Measurements from ENCODE around the gene PCSK7.
A peak's percentile ranks its signal among the peaks of the same experiment; 100 is the strongest.

Gene PCSK7

DNA sequence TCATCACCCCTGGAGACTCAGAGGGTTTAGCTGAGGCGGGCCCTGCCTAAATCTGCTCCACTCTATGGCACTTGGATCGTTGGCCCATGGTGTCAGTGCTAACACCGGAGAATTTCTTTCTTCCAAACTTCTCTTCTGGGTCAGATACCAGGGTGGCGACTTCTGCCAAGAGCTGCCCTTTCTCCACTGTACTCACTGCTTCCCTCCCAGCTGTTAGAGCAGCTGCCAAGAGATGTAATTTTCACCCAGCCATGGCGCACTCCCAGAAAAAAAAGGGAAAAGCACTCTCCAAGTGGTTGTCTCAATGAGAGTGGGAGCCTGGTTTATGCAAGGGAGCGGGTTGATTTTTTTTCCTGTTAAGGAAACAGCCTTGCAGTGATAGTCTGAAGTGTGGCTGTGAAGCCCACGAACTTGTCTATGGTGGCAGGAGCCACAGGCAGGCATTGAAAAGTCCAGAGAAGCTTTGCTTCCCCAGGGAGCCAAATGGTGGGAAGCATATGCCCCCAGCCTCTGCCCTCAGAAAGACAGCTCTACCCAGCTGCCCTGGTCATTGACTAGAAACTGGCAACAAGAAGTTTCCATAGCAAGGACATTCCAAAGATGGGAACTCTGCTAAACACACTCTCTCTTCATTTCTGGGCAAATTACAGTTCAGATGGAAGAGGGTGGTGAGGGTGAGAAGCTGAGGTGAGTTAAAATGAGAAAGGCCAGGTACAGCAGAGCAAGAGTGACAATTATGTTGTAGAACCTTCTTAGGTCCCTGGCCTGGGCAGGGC is 10.7 kb downstream of the PCSK7 start:
- no peak overlapping the region for H3K4me3 ChIP-seq (ENCODE audit: control insufficient read depth, low read depth, low read length)
- DNase-seq (ENCODE audit: low read depth), result peak; percentile 26
- TF ChIP-seq, protein P1, sequence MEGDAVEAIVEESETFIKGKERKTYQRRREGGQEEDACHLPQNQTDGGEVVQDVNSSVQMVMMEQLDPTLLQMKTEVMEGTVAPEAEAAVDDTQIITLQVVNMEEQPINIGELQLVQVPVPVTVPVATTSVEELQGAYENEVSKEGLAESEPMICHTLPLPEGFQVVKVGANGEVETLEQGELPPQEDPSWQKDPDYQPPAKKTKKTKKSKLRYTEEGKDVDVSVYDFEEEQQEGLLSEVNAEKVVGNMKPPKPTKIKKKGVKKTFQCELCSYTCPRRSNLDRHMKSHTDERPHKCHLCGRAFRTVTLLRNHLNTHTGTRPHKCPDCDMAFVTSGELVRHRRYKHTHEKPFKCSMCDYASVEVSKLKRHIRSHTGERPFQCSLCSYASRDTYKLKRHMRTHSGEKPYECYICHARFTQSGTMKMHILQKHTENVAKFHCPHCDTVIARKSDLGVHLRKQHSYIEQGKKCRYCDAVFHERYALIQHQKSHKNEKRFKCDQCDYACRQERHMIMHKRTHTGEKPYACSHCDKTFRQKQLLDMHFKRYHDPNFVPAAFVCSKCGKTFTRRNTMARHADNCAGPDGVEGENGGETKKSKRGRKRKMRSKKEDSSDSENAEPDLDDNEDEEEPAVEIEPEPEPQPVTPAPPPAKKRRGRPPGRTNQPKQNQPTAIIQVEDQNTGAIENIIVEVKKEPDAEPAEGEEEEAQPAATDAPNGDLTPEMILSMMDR (conservative IDR thresholded peaks at IDR 0.05; ENCODE audit: control insufficient read depth, insufficient read depth, low read depth, low read length), result no peak

DNA sequence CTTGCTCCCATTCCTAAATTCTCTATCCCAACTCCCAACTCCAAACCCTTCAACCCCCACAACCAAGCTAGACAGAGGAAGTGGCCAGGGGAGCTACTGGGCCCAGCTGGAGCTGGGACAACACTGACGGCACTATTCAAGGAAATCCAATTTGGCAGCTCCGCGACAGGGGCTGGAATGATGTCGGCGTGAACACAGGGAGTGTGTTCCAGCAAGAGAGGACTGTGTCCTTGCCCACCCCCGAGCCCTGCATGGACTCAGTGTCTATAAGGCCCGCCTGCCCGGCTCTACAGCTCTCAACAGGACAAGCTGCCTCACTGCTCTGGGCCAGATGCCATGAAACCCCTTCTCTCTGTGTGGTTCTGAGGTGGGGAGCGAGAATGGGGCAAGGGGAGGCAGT is 11.3 kb downstream of the PCSK7 start:
- TF ChIP-seq, protein P1 (conservative IDR thresholded peaks at IDR 0.05; ENCODE audit: control insufficient read depth, insufficient read depth, low read depth, low read length), result no peak
- H3K4me3 ChIP-seq (ENCODE audit: control insufficient read depth, low read depth, low read length), result no peak overlapping the region
- DNase-seq (ENCODE audit: low read depth), result no peak

DNA sequence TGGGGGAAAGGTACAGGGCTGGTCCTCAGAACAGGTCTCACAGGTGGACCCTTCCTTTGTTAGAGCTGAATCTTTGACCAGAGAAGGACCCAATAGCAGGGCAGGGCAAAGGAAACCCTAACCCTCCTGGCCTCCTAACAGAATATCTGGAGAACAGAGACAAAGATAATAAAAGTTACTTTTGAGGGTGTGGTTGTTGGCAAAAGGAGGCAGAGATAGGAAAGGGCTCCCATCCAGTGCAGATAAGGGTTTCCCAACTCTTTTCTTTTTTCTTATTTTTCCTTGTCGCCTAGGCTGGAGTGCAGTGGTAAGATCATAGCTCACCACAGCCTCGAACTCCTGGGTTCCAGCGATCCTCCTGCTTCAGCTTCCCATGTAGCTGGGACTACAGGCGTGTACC is 11.9 kb downstream of the PCSK7 start:
- DNase-seq (ENCODE audit: low read depth), result no peak
- TF ChIP-seq, protein P1 (conservative IDR thresholded peaks at IDR 0.05; ENCODE audit: control insufficient read depth, insufficient read depth, low read depth, low read length), result no peak
- H3K4me3 ChIP-seq (ENCODE audit: control insufficient read depth, low read depth, low read length), result no peak overlapping the region

DNA sequence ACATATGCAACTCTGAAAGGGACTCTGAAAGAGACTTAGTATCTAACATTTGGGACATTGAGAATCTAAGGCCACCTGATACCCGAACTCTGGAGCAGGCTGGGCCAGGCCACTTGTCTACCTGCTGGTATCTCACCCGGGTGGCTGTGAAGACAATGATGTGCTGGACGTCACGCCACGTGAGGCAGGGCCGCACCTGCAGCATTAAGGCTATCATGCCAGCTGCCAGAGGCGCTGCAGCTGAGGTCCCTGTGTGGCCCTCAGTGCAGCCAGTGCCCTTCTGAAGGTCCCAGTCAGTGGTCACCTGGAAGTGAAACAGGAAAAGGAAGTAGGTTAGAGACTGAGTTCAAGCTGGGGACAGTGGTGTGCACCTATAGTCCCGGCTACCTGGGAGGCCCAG is 12.4 kb downstream of the PCSK7 start:
- TF ChIP-seq, protein P1 (conservative IDR thresholded peaks at IDR 0.05; ENCODE audit: control insufficient read depth, insufficient read depth, low read depth, low read length), result no peak
- DNase-seq (ENCODE audit: low read depth), result no peak
- no peak overlapping the region for H3K4me3 ChIP-seq (ENCODE audit: control insufficient read depth, low read depth, low read length)

DNA sequence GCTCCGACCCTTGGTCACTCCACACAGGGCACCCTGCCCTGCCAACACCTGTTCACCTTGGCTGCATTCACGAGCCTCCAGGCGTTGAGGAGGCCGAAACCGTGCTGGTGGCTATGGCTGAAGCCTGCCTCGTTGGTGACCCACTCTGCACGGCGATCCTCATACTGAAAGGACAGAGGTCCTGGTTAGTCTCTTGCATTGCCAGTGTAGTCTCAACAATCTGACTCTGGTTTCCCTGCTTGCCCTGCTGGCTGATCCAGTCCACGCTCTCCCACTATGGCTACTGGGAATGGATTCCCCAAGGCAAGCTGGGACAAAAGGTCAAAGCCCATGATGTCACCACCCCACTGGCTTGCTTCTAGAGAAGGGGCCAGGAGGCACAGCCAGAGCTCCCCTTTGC is 12.9 kb downstream of the PCSK7 start:
- no peak for DNase-seq (ENCODE audit: low read depth)
- no peak overlapping the region for H3K4me3 ChIP-seq (ENCODE audit: control insufficient read depth, low read depth, low read length)
- TF ChIP-seq, protein P1 (conservative IDR thresholded peaks at IDR 0.05; ENCODE audit: control insufficient read depth, insufficient read depth, low read depth, low read length), result no peak

DNA sequence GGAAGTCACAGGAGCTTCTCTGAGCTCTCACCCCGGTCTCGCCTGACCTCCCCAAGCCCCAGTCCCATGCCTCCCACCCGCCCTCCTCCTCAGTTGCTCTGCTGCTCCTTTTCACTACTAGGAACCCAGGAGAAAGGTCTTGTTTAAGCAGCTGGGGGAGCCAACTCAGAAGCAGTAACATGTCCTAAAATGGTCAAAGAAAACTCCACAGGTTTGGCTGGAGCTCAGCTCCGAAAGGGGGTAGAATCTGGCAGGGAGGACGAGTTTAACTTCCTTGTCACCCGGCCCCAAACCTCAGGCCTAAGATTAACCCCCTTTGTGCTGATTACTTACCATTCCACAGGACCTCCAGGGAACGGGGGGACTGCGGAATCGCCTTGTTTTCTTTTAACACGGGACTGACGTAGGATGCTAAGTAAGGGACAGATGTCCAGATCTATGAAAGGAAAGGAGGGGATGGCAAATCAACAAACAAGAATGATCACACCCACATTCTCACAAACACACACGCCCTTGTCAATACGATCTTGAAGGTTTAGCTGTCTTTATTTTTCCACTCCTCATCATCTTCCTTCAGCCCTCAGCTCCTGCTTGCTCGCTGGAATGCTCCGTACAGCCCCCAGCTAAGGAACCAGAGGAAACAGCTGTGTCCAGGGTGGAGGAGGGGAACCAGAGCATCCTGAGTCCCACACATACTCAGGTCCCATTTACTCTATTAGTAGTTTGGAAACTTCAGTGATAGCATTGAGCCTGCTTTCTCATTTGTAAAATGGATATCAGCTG is 13.5 kb downstream of the PCSK7 start:
- TF ChIP-seq, protein P1 (conservative IDR thresholded peaks at IDR 0.05; ENCODE audit: control insufficient read depth, insufficient read depth, low read depth, low read length), result no peak
- DNase-seq (ENCODE audit: low read depth), result peak; percentile 35
- H3K4me3 ChIP-seq (ENCODE audit: control insufficient read depth, low read depth, low read length), result no peak overlapping the region

Measured in fibroblast of mammary gland (primary cell).